PC-9 (cell line): Measurements from ENCODE around the gene TSPYL4.

Experiments used
- CTCF ChIP-seq: fragments of 200-600 bp; sonication (generic); conservative IDR thresholded peaks from 2 replicates; pipeline ENCODE4 v1.6.1; 2017; ENCODE audit warnings: mixed run types, antibody characterized with exemption, mild to moderate bottlenecking, moderate library complexity
- EZH2 ChIP-seq: fragments of 200-600 bp; sonication (generic); IDR thresholded peaks from 2 replicates; pipeline ENCODE4 v1.8.0; 2017; ENCODE audit warnings: antibody characterized with exemption, low read depth

DNA sequence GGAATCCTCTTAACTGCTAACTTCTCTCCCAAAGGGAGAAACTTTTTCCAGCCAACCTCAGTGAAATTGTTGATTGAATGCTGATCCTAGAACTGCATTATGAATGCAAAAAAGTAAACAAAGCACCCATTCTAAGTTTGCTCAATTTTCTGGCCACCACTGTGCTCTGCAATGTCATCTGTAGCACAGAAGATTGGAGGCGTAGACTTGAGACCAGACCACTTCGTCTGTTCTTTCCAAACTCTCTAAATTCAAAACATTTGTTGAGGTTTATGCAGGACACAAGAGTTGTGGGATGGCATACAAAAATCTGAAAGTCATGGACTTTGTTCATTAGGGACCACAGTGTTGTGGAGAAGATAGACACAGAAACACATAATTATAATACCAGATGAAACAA lies 36.9 kb upstream of the TSPYL4 start:
- TF ChIP-seq CTCF = no peak
- TF ChIP-seq EZH2 = no peak
